GM08714 (cell line): ENCODE results near the gene OR2V1.
"Not testable (repeated sequence)": the region's sequence is repeated elsewhere in the genome, so short reads cannot be mapped to it uniquely, and the experiment has no call there.

Source experiments
- H3K4me3 ChIP-seq: fragments of 200-500 bp; sonication (Bioruptor generic); 2 replicates; pipeline ENCODE4 v1.5.1; 2014; ENCODE audit warnings: mild to moderate bottlenecking, low read length, inconsistent platforms
- ZNF274 ChIP-seq: IDR thresholded peaks from 2 replicates; pipeline ENCODE4 v1.6.1; 2012; ENCODE audit warnings: mild to moderate bottlenecking, low read depth, low read length

OR2V1 gene

GRCh38 chr5:181164076-181164952 is 33.3 kb upstream of the OR2V1 start:
- H3K4me3 ChIP-seq, result no peak overlapping the region
- no peak for TF ChIP-seq ZNF274

- H3K4me3 ChIP-seq, result no peak overlapping the region
- TF ChIP-seq ZNF274, result no peak
Measured at GRCh38 chr5:181163487-181164075, 32.6 kb upstream of the OR2V1 start.

- TF ChIP-seq ZNF274, result no peak
- peak overlapping the region; percentile 53; the same call in 1 of the 2 replicates for H3K4me3 ChIP-seq
Measured at GRCh38 chr5:181161534-181162175, 30.7 kb upstream of the OR2V1 start.

- H3K4me3 ChIP-seq, result peak overlapping the region; percentile 53; the same call in 1 of the 2 replicates
Measured at GRCh38 chr5:181160755-181161533, 30.0 kb upstream of the OR2V1 start.

- TF ChIP-seq ZNF274, result no peak
- peak overlapping the region; percentile 21; the same call in 1 of the 2 replicates for H3K4me3 ChIP-seq
Measured at GRCh38 chr5:181160152-181160754, 29.3 kb upstream of the OR2V1 start.

GRCh38 chr5:181159286-181160151 is 28.6 kb upstream of the OR2V1 start:
- no peak overlapping the region for H3K4me3 ChIP-seq
- no peak for TF ChIP-seq ZNF274

GRCh38 chr5:181158869-181159268 is 27.9 kb upstream of the OR2V1 start:
- TF ChIP-seq ZNF274, result no peak
- H3K4me3 ChIP-seq, result no peak overlapping the region

- no peak for TF ChIP-seq ZNF274
- H3K4me3 ChIP-seq, result no peak overlapping the region
Measured at GRCh38 chr5:181156758-181157157, 25.8 kb upstream of the OR2V1 start.

GRCh38 chr5:181153814-181154213 is 22.8 kb upstream of the OR2V1 start:
- TF ChIP-seq ZNF274, result no peak
- no peak overlapping the region for H3K4me3 ChIP-seq

GRCh38 chr5:181152406-181152805 is 21.4 kb upstream of the OR2V1 start:
- H3K4me3 ChIP-seq, result no peak overlapping the region
- no peak for TF ChIP-seq ZNF274

- no peak overlapping the region for H3K4me3 ChIP-seq
- TF ChIP-seq ZNF274, result no peak
Measured at GRCh38 chr5:181151146-181151545, 20.2 kb upstream of the OR2V1 start.

- no peak overlapping the region for H3K4me3 ChIP-seq
- TF ChIP-seq ZNF274, result no peak
Measured at GRCh38 chr5:181149806-181150733, 19.1 kb upstream of the OR2V1 start.

- TF ChIP-seq ZNF274, result no peak
- no peak overlapping the region for H3K4me3 ChIP-seq
Measured at GRCh38 chr5:181149355-181149754, 18.4 kb upstream of the OR2V1 start.

GRCh38 chr5:181146927-181147636 is 16.1 kb upstream of the OR2V1 start, which contains the start of gene OR2V2:
OR2V2 (plus strand) TSS chr5:181147586; CDS start chr5:181154943, 7,357 bp downstream.
- H3K4me3 ChIP-seq, result not testable (repeated sequence)
